Breast epithelium (tissue), 4 donors: Measurements from ENCODE around the gene RNF223. TPM values are rescaled to one million over a fixed set of nuclear protein-coding genes. Genes with fewer than 3 reads are reported as not detected.

ENCODE experiments used
- DNase-seq, 2 donors: peaks; one replicate each; pipeline ENCODE4 v3.0.0-alpha.2; 2019; ENCODE audit warnings: low spot score in 2 of 2
- H3K27ac ChIP-seq, 2 donors: fragments of 200-600 bp; sonication (generic) in 1 of 2; one replicate each; pipeline ENCODE4 v1.5.1; 2016 to 2019; ENCODE audit warnings: mild to moderate bottlenecking in 1 of 2
- H3K27me3 ChIP-seq, 2 donors: fragments of 200-600 bp; sonication (generic) in 1 of 2; one replicate each; pipeline versions ENCODE4 v1.5.1 to v1.6.0; 2017 to 2019; ENCODE audit warnings: control low read depth in 1 of 2, mild to moderate bottlenecking in 1 of 2
- H3K36me3 ChIP-seq: fragments of 200-600 bp; one replicate; pipeline ENCODE4 v1.5.1; 2019
- H3K4me1 ChIP-seq, 2 donors: fragments of 200-600 bp; sonication (generic); one replicate each; pipeline ENCODE4 v1.5.1; 2016 to 2019; ENCODE audit warnings: control low read depth in 1 of 2
- H3K4me3 ChIP-seq, 3 donors: fragments of 200-600 bp; sonication (generic); 1 replicate in 2 of 3; 2 replicates in 1 of 3; pipeline ENCODE4 v1.5.1; 2016 to 2019; ENCODE audit warnings: mild to moderate bottlenecking in 3 of 3, moderate library complexity in 2 of 3
- H3K9me3 ChIP-seq, 2 donors: fragments of 200-600 bp; sonication (generic) in 1 of 2; one replicate each; pipeline ENCODE4 v1.5.1; 2016 to 2019; ENCODE audit warnings: control low read depth in 1 of 2
- CTCF ChIP-seq, 3 donors: fragments of 450-650 bp; IDR thresholded peaks; one replicate each; pipeline ENCODE4 v1.5.1; 2016 to 2017; ENCODE audit warnings: antibody characterized with exemption in 3 of 3, mild to moderate bottlenecking in 3 of 3, moderate library complexity in 3 of 3
- POLR2A ChIP-seq: fragments of 450-650 bp; IDR thresholded peaks from one replicate; pipeline ENCODE4 v1.6.1; 2016; ENCODE audit warnings: antibody characterized with exemption, mild to moderate bottlenecking, moderate library complexity
- POLR2AphosphoS5 ChIP-seq, 3 donors: sonication (generic); formaldehyde crosslinking; IDR thresholded peaks; one replicate each; pipeline ENCODE4 v1.6.1; 2017; ENCODE audit warnings: antibody characterized with exemption in 3 of 3
- intact Hi-C: fragments of 100-400 bp; cut with DNase I; formaldehyde crosslinking; loops from one replicate; pipeline ENCODE4 v1.15.1; 2023; ENCODE audit warnings: low total_unique reads
- total RNA-seq, 3 donors: library from RNA; depleted of rRNA; stranded (reverse); fragments of >200 nt; gene quantifications; one replicate each; pipeline ENCODE4 v1.1.0, GENCODE V29; 2016

RNF223 gene
- total RNA-seq, 3 donors from 2014 or later, result 0.33 to 2.8 TPM; not detected in 1

- H3K36me3 ChIP-seq, result no peaks in the 10 kb centered on the region
- no peak for DNase-seq
- H3K27me3 ChIP-seq, result no peaks in the 10 kb centered on the region
- H3K4me1 ChIP-seq, result no peaks in the 10 kb centered on the region
- H3K27ac ChIP-seq, result no peak overlapping the region
- intact Hi-C loops, result no loop called here
- H3K9me3 ChIP-seq, result no peaks in the 10 kb centered on the region
- TF ChIP-seq POLR2AphosphoS5 (IDR thresholded peaks at IDR 0.05) (no peak), POLR2A (no peak), CTCF (IDR thresholded peaks at IDR 0.05) (no peak)
- no peak overlapping the region for H3K4me3 ChIP-seq
Observed at GRCh38 chr1:1049318-1050165, 24.6 kb downstream of the RNF223 start.

- Histone ChIP-seq H3K4me3 (no peak overlapping the region), H3K9me3 (no peaks in the 10 kb centered on the region), H3K36me3 (no peaks in the 10 kb centered on the region), H3K4me1 (no peaks in the 10 kb centered on the region), H3K27me3 (no peaks in the 10 kb centered on the region), H3K27ac (no peak overlapping the region)
- intact Hi-C loops, result no loop called here
- no peak for DNase-seq
- TF ChIP-seq CTCF (IDR thresholded peaks at IDR 0.05) (no peak), POLR2AphosphoS5 (IDR thresholded peaks at IDR 0.05) (no peak), POLR2A (no peak)
Observed at GRCh38 chr1:1048765-1049164, 25.3 kb downstream of the RNF223 start.

- Histone ChIP-seq H3K4me3 (no peak overlapping the region), H3K27ac (no peak overlapping the region), H3K36me3 (no peaks in the 10 kb centered on the region), H3K9me3 (no peaks in the 10 kb centered on the region), H3K27me3 (no peaks in the 10 kb centered on the region), H3K4me1 (no peaks in the 10 kb centered on the region)
- intact Hi-C loops, result no loop called here
- TF ChIP-seq POLR2AphosphoS5 (IDR thresholded peaks at IDR 0.05) (no peak), CTCF (IDR thresholded peaks at IDR 0.05) (no peak), POLR2A (no peak)
- DNase-seq, result no peak
Observed at GRCh38 chr1:1047963-1048362, 26.1 kb downstream of the RNF223 start.

GRCh38 chr1:1047407-1047806 lies 26.7 kb downstream of the RNF223 start:
- DNase-seq, result no peak
- no peak overlapping the region for H3K27ac ChIP-seq
- no peaks in the 10 kb centered on the region for H3K27me3 ChIP-seq
- TF ChIP-seq CTCF (IDR thresholded peaks at IDR 0.05) (no peak), POLR2A (no peak), POLR2AphosphoS5 (IDR thresholded peaks at IDR 0.05) (no peak)
- H3K4me3 ChIP-seq, result no peak overlapping the region
- no peaks in the 10 kb centered on the region for H3K9me3 ChIP-seq
- no peaks in the 10 kb centered on the region for H3K4me1 ChIP-seq
- H3K36me3 ChIP-seq, result no peaks in the 10 kb centered on the region
- intact Hi-C loops, result no loop called here

GRCh38 chr1:1046767-1047166 lies 27.3 kb downstream of the RNF223 start:
- Histone ChIP-seq H3K4me1 (no peaks in the 10 kb centered on the region), H3K36me3 (no peaks in the 10 kb centered on the region), H3K27me3 (no peaks in the 10 kb centered on the region), H3K9me3 (no peaks in the 10 kb centered on the region), H3K4me3 (no peak overlapping the region), H3K27ac (no peak overlapping the region)
- DNase-seq, result no peak
- intact Hi-C loops, result no loop called here
- TF ChIP-seq CTCF (IDR thresholded peaks at IDR 0.05) (no peak), POLR2A (no peak), POLR2AphosphoS5 (IDR thresholded peaks at IDR 0.05) (no peak)
